ENCODE results near the gene PCNX3. TPM values are rescaled to one million over a fixed set of nuclear protein-coding genes. Genes with fewer than 3 reads are reported as not detected.
A peak's percentile ranks its signal among the peaks of the same experiment; 100 is the strongest.

Gene PCNX3
- total RNA-seq, 1 experiment from 2014 or later, result 50.4 TPM

DNA sequence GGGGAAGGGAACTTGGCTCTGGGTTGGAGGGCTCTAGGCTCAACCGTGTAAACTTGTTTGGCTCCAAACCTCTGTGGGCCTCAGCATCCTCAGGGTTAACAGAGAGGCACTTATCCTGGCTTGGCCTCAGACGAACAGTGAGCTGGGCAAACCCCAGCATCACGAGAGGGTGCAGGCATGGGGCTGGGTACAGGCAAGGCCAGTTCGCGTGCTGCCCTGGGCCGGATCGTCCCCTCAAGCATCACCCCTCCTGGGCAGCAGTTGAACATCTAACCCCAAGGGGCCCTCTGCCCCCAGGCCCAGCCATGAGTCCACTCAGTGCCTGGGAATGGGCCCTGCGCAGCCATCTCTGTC is 37.8 kb upstream of the PCNX3 start:
- Histone ChIP-seq H3K9me2 (ENCODE audit: insufficient read depth) (no peaks in the 10 kb centered on the region), H3K79me2 (ENCODE audit: insufficient read depth, low read length) (peaks cover 27% of the 10 kb centered on the region; the same call in 1 of the 2 replicates), H3K9me3 (ENCODE audit: control insufficient read depth in 1 of 2, insufficient read depth in 1 of 2, low read depth in 1 of 2, low read length in 2 of 2) (no peaks in the 10 kb centered on the region), H3K9ac (ENCODE audit: low read length) (peak overlapping the region; percentile 86), H4K20me1 (ENCODE audit: insufficient read depth) (no peaks in the 10 kb centered on the region), H2AFZ (ENCODE audit: low read depth, low read length, poor library complexity, severe bottlenecking) (no peak overlapping the region), H3K4me3 (replicated peaks in 1 of 2; ENCODE audit: low read depth in 1 of 2, low read length in 2 of 2) (peak overlapping the region in 1 of 2 experiments; percentile 78; a peak in 3 of 4 replicates), H3K27me3 (ENCODE audit: insufficient read depth, low read length) (no peaks in the 10 kb centered on the region), H3K4me1 (ENCODE audit: control insufficient read depth in 1 of 2, insufficient read depth in 2 of 2, low read length in 2 of 2) (peaks cover 36 to 48% of the 10 kb centered on the region in 2 experiments), H3K27ac (ENCODE audit: low read depth, low read length) (peak overlapping the region; percentile 97), H3K36me3 (ENCODE audit: control insufficient read depth in 1 of 2, insufficient read depth in 2 of 2, low read length in 2 of 2) (peaks cover 2 to 4% of the 10 kb centered on the region in 2 experiments; a peak in 2 of 4 replicates), H3K4me2 (ENCODE audit: low read length) (peak overlapping the region; percentile 78)
- ChIA-PET RAD21 (ENCODE audit: low non-redundant PET in 1 of 2, low total read pairs in 2 of 2, uncharacterized antibody in 2 of 2, unreplicated experiment in 2 of 2) (interaction anchor here in 1 of 2 experiments (0.8 kb wide), 2 partner anchors 10 to 37 kb away, joined by 4 to 5 read pairs; no protein-coding TSS in a partner anchor), POLR2A (interaction anchor here (0.6 to 1.6 kb wide), 2 partner anchors 37 to 75 kb away, joined by 3 to 5 read pairs; partner anchors contain the start of gene PCNX3), CTCF (interaction anchor here (1.3 to 2.0 kb wide), 3 partner anchors 9 to 38 kb away, joined by 3 to 7 read pairs (median 5); no protein-coding TSS in a partner anchor)
- DNase-seq (ENCODE audit: low read depth, low spot score) (no peak), ATAC-seq (no peak)
- TF ChIP-seq POLR2AphosphoS5 (IDR thresholded peaks at IDR 0.05; ENCODE audit: low read depth, low read length) (no peak), EZH2phosphoT487 (IDR thresholded peaks at IDR 0.05; ENCODE audit: borderline replicate concordance) (no peak), JUND (IDR thresholded peaks at IDR 0.05) (no peak), ELF1 (IDR thresholded peaks at IDR 0.05; ENCODE audit: borderline replicate concordance, low read depth) (no peak), EGR1 (IDR thresholded peaks at IDR 0.05; ENCODE audit: low read depth) (no peak), RAD21 (IDR thresholded peaks at IDR 0.05; ENCODE audit: low read depth) (no peak), YY1 (IDR thresholded peaks at IDR 0.05; ENCODE audit: extremely low read depth, insufficient replicate concordance, low read depth, low read length) (no peak), SIN3A (IDR thresholded peaks at IDR 0.05; ENCODE audit: low read depth) (no peak), FOSL1 (IDR thresholded peaks at IDR 0.05; ENCODE audit: low read depth) (no peak), ZFX (IDR thresholded peaks at IDR 0.05) (no peak), TCF7L2 (IDR thresholded peaks at IDR 0.05; ENCODE audit: borderline replicate concordance, extremely low read depth, insufficient read depth, insufficient read length) (no peak), SP1 (IDR thresholded peaks at IDR 0.05; ENCODE audit: low read depth) (no peak), ZNF274 (IDR thresholded peaks at IDR 0.05; ENCODE audit: low read depth, low read length) (no peak), SRF (IDR thresholded peaks at IDR 0.05; ENCODE audit: low read depth) (no peak), CEBPB (IDR thresholded peaks at IDR 0.05; ENCODE audit: low read depth) (no peak)
- TF ChIP-seq, protein P1, sequence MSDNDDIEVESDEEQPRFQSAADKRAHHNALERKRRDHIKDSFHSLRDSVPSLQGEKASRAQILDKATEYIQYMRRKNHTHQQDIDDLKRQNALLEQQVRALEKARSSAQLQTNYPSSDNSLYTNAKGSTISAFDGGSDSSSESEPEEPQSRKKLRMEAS (IDR thresholded peaks at IDR 0.05), result no peak
- TF ChIP-seq, protein P2, sequence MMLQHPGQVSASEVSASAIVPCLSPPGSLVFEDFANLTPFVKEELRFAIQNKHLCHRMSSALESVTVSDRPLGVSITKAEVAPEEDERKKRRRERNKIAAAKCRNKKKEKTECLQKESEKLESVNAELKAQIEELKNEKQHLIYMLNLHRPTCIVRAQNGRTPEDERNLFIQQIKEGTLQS (IDR thresholded peaks at IDR 0.05), result no peak
- TF ChIP-seq, protein P3, sequence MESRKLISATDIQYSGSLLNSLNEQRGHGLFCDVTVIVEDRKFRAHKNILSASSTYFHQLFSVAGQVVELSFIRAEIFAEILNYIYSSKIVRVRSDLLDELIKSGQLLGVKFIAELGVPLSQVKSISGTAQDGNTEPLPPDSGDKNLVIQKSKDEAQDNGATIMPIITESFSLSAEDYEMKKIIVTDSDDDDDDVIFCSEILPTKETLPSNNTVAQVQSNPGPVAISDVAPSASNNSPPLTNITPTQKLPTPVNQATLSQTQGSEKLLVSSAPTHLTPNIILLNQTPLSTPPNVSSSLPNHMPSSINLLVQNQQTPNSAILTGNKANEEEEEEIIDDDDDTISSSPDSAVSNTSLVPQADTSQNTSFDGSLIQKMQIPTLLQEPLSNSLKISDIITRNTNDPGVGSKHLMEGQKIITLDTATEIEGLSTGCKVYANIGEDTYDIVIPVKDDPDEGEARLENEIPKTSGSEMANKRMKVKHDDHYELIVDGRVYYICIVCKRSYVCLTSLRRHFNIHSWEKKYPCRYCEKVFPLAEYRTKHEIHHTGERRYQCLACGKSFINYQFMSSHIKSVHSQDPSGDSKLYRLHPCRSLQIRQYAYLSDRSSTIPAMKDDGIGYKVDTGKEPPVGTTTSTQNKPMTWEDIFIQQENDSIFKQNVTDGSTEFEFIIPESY (IDR thresholded peaks at IDR 0.05; ENCODE audit: extremely low read depth, insufficient replicate concordance, low read length), result no peak
- TF ChIP-seq, protein P4, sequence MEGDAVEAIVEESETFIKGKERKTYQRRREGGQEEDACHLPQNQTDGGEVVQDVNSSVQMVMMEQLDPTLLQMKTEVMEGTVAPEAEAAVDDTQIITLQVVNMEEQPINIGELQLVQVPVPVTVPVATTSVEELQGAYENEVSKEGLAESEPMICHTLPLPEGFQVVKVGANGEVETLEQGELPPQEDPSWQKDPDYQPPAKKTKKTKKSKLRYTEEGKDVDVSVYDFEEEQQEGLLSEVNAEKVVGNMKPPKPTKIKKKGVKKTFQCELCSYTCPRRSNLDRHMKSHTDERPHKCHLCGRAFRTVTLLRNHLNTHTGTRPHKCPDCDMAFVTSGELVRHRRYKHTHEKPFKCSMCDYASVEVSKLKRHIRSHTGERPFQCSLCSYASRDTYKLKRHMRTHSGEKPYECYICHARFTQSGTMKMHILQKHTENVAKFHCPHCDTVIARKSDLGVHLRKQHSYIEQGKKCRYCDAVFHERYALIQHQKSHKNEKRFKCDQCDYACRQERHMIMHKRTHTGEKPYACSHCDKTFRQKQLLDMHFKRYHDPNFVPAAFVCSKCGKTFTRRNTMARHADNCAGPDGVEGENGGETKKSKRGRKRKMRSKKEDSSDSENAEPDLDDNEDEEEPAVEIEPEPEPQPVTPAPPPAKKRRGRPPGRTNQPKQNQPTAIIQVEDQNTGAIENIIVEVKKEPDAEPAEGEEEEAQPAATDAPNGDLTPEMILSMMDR (IDR thresholded peaks at IDR 0.05 in 2 of 3, conservative IDR thresholded peaks at IDR 0.05 in 1 of 3; ENCODE audit: borderline replicate concordance in 1 of 3, insufficient read depth in 1 of 3, low read depth in 2 of 3, low read length in 2 of 3), result no peak
- TF ChIP-seq, protein P5, sequence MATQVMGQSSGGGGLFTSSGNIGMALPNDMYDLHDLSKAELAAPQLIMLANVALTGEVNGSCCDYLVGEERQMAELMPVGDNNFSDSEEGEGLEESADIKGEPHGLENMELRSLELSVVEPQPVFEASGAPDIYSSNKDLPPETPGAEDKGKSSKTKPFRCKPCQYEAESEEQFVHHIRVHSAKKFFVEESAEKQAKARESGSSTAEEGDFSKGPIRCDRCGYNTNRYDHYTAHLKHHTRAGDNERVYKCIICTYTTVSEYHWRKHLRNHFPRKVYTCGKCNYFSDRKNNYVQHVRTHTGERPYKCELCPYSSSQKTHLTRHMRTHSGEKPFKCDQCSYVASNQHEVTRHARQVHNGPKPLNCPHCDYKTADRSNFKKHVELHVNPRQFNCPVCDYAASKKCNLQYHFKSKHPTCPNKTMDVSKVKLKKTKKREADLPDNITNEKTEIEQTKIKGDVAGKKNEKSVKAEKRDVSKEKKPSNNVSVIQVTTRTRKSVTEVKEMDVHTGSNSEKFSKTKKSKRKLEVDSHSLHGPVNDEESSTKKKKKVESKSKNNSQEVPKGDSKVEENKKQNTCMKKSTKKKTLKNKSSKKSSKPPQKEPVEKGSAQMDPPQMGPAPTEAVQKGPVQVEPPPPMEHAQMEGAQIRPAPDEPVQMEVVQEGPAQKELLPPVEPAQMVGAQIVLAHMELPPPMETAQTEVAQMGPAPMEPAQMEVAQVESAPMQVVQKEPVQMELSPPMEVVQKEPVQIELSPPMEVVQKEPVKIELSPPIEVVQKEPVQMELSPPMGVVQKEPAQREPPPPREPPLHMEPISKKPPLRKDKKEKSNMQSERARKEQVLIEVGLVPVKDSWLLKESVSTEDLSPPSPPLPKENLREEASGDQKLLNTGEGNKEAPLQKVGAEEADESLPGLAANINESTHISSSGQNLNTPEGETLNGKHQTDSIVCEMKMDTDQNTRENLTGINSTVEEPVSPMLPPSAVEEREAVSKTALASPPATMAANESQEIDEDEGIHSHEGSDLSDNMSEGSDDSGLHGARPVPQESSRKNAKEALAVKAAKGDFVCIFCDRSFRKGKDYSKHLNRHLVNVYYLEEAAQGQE (IDR thresholded peaks at IDR 0.05; ENCODE audit: low read depth), result no peak
- no TSS peak for BruUV-seq (replicated peaks)
- intact Hi-C loops (cut with micrococcal nuclease), result loop anchor here (2.0 kb wide), 1 partner anchor 37 kb away; the partner anchor contains the start of genes MAP3K11 and PCNX3

All from HCT116 (cell line).